HG03135 (cell line): Measurements from ENCODE around the gene DPYSL4.

Source experiments
- ATAC-seq: cut with Tn5 transposase; IDR thresholded peaks from one replicate; pipeline ENCODE4 v1.9.1; 2021; ENCODE audit warnings: mild to moderate bottlenecking, moderate library complexity; ENCODE audit not compliant: unreplicated experiment

The DPYSL4 gene

DNA sequence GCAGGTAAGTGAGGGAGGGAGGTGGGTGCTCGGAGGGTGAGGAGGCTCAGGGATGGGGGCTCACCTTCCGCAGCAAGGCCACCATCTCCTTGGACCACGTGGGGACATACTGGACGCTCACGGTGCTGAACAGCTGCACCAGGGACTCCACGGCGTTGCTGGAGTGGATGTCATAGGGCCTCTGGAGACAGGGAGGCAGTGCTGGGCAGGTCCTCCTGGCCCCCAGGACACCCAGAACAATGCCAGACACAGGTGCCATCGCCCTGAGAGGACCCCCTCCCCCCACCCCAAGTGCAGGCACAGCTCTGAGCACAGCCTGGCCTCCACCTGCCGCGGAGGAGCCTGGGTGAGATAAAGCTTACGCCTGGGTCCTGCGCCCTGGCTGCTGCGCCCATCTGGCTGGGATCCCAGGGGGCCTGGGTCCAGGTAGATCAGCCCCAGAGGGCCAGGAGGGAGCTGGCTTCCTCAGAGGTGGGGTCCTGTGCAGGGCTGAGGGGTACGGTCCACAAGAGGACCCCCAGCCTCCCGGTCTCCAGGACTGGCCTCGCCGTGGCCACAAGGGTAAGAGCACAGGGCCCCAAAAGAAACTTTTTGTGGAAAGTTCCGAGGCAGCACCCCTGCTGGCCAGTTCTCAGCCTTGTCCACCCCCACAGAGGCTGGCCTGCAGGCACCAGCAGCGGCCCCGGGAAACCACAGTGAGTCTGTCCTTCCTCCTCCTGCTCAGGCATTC lies 37.8 kb downstream of the DPYSL4 start:
- ATAC-seq: no peak

GRCh38 chr10:132225073-132225848 lies 38.5 kb downstream of the DPYSL4 start:
- ATAC-seq: no peak

- ATAC-seq: no peak
Measured at GRCh38 chr10:132225849-132226205, 39.1 kb downstream of the DPYSL4 start.

GRCh38 chr10:132226586-132227405 lies 40.0 kb downstream of the DPYSL4 start:
- ATAC-seq: no peak

DNA sequence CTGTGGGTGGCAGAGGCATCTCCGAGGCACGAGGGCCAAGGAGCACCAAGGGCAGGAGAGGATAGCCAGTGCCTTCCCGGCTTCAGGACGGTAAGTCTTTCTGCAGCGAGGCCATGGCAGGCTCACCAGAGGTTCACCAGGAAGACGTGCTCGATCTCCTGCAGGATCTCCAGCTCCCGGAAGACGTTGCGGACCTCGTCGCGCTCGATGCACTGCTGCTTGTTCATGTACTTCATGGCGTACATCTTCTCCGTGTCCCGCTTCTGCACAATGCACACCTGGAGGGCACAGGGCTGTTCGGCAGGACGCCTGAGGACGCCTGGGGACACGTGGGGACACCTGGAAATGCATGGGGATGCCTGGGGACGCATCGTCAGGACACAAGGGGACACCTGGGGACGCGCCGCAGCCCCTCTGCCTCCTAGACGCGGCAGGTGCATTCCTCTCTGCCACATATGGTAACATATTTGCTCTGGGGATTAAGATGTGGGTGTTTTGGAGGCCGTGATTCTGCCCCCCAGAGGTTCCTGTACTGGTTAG lies 41.2 kb downstream of the DPYSL4 start:
- no peak for ATAC-seq

GRCh38 chr10:132228616-132229015 lies 41.9 kb downstream of the DPYSL4 start:
- no peak for ATAC-seq

- no peak for ATAC-seq
Measured at GRCh38 chr10:132229096-132229495, 42.3 kb downstream of the DPYSL4 start.

DNA sequence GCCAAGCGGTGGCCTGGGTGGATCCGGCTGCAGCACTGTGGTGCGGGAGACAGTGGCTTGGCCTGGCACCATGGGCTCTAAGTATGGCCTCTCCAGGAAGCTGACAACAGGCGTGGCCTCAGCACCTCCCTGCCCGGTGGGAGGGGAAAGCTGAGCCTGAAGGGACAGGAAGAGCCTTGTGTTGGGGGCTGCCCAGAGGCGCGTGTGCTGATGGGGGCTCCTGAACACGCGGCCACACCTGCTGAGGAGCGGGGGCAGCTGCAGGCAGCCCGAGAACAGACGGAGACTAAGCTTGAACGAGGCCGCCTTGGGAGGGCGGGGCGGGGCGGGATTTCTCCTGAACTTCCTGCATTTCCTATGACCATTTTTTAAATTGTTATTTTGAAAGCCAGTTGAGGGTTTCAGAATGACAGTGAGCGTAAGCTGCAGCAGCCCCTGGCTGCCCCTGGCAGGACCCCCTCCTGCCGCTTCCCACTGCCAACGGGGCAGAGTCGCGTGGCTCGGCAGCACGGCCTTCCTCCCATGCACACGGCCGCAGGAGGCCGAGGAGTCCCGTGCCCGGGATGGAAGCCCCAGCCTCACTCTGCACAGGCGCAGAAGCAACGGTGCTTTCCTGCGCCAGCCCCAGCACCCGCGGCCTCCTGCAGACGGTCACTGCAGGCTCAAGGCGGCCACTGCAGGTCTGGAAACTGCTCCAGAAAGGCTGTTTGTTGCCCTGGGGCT lies 43.2 kb downstream of the DPYSL4 start:
- no peak for ATAC-seq

DNA sequence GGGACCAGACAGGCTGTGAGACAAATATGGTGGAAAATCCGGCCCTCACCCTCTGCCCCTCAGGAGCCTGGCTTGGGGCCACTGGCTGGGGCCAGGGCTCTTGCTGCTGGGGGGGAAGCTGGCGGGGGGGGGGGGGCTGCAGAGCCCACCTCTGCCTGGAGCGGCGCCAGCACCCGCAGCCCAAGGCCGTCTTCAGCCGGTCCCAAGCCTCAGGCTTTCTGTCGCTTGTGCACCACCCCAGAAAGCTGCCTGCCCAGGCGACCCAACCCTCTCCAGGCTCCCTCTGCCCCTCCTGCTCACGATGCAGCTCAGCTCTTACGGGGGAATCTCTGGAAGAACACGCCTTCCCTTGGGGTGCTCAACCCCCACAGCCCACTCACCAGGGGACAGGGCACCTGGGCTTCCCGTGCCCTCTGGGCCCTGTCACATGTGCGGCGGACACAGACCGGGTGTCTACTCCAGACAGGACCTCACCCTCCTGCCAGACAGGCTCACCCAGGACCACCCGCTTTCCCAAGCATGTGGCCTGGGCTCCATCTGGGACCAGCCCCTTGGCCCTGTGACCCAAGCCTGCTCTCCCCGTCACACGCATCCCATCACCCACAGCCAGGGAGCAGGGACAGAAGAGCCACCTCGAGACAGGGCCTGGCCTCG lies 43.9 kb downstream of the DPYSL4 start:
- ATAC-seq: no peak

- no peak for ATAC-seq
Measured at GRCh38 chr10:132231656-132232022, 44.9 kb downstream of the DPYSL4 start.

DNA sequence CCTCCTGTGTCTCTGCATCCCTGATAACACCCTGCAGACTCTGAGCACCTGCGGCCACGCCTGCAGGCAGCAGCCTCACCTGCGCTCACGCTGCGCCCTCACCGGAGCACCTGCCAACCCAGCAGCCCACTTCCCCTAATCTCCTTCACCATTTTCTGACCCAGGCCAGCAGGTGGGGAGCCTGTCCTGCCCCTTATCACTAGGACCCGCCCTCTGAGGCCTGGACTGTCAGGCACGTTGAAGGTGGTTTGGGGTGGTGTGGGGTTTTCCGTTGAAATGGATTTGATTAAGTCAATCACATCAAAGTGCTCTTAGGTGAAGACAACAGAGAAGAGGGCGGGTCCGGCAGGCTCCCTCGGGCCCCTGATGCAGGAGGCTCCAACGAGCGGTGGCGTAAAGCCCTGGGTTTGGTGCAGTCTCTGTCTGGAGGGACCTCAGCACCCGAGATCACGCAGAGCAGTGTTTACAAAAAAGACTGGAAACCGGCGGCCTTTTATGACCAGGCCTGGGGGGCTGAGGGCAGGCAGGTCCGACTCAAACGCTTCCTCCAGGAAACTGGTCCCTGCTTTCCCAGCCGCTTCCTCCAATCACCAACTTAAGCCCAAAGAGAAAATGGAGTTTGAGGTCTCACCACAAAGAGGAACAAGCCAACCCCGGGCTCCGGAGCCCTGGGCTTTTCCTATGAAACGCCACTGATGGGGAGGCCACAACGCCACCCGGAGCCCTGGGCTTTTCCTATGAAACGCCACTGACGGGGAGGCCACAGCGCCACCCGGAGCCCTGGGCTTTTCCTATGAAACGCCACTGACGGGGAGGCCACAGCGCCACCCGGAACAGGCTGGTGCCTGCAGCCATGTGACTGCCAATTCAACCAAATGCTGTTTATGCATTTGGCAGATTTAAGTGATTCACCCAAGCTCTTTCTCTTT lies 45.5 kb downstream of the DPYSL4 start:
- no peak for ATAC-seq

DNA sequence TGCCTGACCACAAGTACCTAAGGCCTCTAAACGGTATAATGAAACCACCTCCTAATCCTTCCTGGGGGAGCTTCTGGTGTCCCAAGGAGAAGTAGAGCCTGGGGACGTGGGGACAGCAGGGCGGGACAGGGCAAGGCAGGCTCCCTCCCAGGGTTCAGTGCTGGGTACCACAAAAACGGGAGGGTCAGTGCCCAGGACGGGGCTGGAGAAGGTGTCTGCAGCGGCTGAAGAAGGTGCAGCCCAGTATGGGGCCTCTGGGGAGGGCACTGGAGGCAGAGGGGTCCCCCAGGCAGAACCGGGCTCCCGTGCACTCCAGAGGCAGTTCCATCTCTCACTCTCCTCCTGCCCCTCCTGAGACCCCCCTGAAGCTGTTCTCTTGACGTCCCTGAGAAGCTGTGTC lies 46.2 kb downstream of the DPYSL4 start:
- no peak for ATAC-seq

DNA sequence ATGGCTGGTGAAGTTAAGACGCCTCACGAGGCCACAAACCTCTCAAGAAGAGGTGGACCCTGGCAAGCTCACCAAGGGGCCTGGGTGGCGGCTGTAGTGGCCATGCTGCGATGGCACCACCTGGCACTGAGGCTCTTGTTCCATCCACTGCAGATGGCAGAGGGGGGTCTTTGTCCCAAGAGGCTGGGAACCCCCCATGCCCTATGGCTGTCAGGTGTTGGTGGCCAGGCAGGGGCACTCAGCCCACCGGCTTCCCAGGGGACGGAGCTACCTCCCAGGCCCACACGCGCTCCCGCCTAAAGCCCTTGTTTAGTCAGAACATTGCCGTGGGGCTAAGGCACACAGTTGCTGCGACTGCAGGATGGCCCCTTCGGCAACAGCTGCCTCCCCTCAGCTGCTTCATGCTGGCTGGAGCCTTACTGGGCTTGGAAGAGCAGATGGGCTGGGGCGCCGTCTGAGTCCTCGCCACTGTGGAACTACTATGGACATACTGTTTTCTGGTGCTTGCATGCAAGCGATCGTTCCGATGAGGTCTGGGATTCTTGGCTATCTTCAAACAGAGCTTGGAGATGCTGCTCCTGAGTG lies 46.8 kb downstream of the DPYSL4 start:
- ATAC-seq: no peak

- no peak for ATAC-seq
Measured at GRCh38 chr10:132234860-132235259, 48.1 kb downstream of the DPYSL4 start.

GRCh38 chr10:132236161-132236560 lies 49.4 kb downstream of the DPYSL4 start:
- no peak for ATAC-seq

- ATAC-seq: no peak
Measured at GRCh38 chr10:132236881-132237280, 50.1 kb downstream of the DPYSL4 start.

- no peak for ATAC-seq
Measured at GRCh38 chr10:132237396-132237795, 50.6 kb downstream of the DPYSL4 start.

- no peak for ATAC-seq
Measured at GRCh38 chr10:132237871-132238270, 51.1 kb downstream of the DPYSL4 start.
